Measurements from ENCODE around the gene EPC1.
"Not testable (repeated sequence)": the region's sequence is repeated elsewhere in the genome, so short reads cannot be mapped to it uniquely, and the experiment has no call there.

Gene EPC1

DNA sequence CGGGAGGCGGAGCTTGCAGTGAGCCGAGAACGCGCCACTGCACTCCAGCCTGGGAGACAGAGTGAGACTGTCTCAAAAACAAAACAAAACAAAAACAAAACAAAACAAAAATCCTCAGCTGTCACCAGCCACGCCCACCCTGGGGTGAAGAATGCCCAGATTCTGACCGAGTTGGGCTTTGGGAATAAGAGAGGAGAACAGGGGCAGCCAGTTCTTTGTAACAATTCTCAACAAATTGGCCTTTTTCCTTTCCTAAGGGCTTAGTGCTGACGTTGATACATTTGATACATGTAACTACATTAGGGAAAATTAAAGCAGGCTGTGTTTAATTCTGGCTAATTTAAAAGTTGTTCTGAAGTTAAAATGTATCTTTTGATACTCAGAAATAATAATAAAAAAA is 121.0 kb downstream of the EPC1 start:
- no peak for DNase-seq

DNA sequence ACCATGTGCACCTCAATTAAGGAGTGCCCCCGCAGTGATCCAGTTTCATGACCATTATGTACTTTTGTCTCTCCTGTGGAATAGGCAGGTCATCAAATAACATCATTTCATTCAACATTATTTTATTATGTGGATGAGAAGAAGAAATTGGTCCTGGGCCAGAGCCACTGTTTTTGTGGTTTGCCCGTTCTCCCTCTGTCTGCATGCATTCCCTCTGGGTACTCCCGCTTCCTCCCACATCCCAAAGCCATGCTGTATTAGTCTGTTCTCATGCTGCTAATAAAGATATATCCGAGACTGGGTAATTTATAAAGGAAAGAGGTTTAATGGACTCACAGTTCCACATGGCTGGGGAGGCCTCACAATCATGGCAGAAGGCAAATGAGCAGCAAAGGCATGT is 124.6 kb downstream of the EPC1 start:
- not testable (repeated sequence) for DNase-seq

DNA sequence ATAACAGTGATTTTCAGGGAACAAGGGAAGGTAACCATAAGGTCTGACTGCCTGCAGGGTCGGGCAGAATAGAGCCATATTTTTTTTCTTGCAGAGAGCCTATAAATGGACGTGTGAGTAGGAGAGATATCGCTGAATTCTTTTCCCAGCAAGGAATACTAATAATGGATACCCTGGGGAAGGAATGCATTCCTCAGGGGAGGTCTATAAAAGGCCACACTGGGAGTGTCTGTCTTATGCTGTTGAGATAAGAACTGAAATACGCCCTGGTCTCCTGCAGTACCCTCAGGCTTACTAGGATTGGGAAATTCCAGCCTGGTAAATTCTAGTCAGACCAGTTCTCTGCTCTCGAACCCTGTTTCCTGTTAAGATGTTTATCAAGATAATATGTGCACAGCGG is 127.8 kb downstream of the EPC1 start:
- not testable (repeated sequence) for DNase-seq

DNA sequence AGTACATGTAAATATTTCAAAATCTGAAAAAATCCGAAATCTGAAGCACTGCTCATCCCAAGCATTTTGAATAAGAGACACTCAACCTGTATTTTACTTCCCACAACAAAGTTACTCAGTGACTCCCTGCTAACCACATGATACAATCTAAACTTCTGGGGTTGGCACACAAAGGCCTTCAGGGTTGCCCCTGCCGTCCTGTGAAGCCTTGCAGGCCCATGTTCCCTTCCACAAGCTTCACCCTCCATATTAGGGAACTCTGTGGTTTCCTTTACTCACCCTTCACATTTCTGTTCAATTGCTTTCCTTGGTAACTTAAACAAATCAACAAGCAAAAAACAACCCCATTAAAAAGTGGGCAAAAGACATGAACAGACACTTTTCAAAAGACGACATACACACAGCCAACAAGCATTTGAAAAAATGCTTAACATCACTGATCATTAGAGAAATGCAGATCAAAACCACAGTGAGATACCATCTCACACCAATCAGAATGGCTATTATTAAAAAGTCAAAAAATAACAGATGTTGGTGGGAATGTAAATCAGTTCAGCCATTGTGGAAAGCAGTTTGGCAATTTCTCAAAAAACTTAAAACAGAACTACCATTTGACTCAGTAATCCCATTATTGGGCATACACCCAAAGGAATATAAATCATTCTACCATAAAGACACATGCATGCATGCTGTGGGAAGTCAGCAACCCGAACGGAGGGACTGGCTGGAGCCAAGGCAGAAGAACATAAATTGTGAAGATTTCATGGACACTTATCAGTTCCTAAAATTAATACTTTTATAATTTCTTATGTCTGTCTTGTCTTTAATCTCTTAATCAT is 128.5 kb downstream of the EPC1 start:
- DNase-seq = not testable (repeated sequence)
